HepG2 (cell line): Measurements from ENCODE around the gene CTIF. TPM values are rescaled to one million over a fixed set of nuclear protein-coding genes. Genes with fewer than 3 reads are reported as not detected.

Experiments used
- BATF2 ChIP-seq: sonication (generic); formaldehyde crosslinking; IDR thresholded peaks from 2 replicates; pipeline ENCODE4 v1.8.0; 2022; ENCODE audit warnings: mild to moderate bottlenecking, missing genetic modification reagents, moderate library complexity
- E2F5 ChIP-seq: sonication (generic); formaldehyde crosslinking; conservative IDR thresholded peaks from 2 replicates; pipeline ENCODE4 v1.4.0; 2020; ENCODE audit warnings: missing genetic modification reagents
- MATR3 ChIP-seq: sonication (generic); formaldehyde crosslinking; IDR thresholded peaks from 2 replicates; pipeline ENCODE4 v1.4.0; 2020; ENCODE audit warnings: missing genetic modification reagents
- MED13 ChIP-seq: sonication (generic); formaldehyde crosslinking; IDR thresholded peaks from 2 replicates; pipeline ENCODE4 v1.5.0; 2020; ENCODE audit warnings: missing genetic modification reagents
- NAIF1 ChIP-seq: sonication (generic); formaldehyde crosslinking; IDR thresholded peaks from 2 replicates; pipeline ENCODE4 v1.5.0; 2020; ENCODE audit warnings: mild to moderate bottlenecking, missing genetic modification reagents, borderline replicate concordance
- ZKSCAN1 ChIP-seq: fragments of 150-350 bp; IDR thresholded peaks from 2 replicates; pipeline ENCODE4 v1.6.1; 2014; ENCODE audit warnings: low read length
- ZNF20 ChIP-seq: sonication (generic); formaldehyde crosslinking; IDR thresholded peaks from 2 replicates; pipeline ENCODE4 v1.4.0; 2020; ENCODE audit warnings: mild to moderate bottlenecking, moderate library complexity, missing genetic modification reagents
- ZNF766 ChIP-seq: sonication (generic); formaldehyde crosslinking; IDR thresholded peaks from 2 replicates; pipeline ENCODE4 v1.5.0; 2020; ENCODE audit warnings: missing genetic modification reagents, borderline replicate concordance
- ZNF770 ChIP-seq: sonication (generic); formaldehyde crosslinking; IDR thresholded peaks from 2 replicates; pipeline ENCODE4 v1.5.0; 2020; ENCODE audit warnings: mild to moderate bottlenecking, missing genetic modification reagents
- polyA plus RNA-seq, 8 experiments: library from polyadenylated mRNA; depleted of rRNA in 3 of 8; stranded (reverse) in 7 of 8; unstranded in 1 of 8; fragments of >200 nt; fragmentation: Illumina TruSeq in 4 of 8; extraction: Trizol in 4 of 8; gene quantifications; 2 replicates each; pipeline versions ENCODE4 v1.2.1 to v1.2.3, GENCODE V29; 2011 to 2016; ENCODE audit warnings: low read depth in 4 of 8, missing spikeins in 1 of 8, mixed read lengths in 1 of 8; ENCODE audit not compliant: insufficient read depth in 1 of 8
- total RNA-seq, 5 experiments: library from RNA; depleted of rRNA; stranded (reverse); fragments of >200 nt; fragmentation: Illumina TruSeq; extraction: Trizol; gene quantifications; 2 replicates each; pipeline ENCODE4 v1.2.3, GENCODE V29; 2016; ENCODE audit warnings: low read depth in 1 of 5
- TF ChIP-seq, protein P1 (sequence below): sonication (generic); formaldehyde crosslinking; IDR thresholded peaks from 2 replicates; pipeline ENCODE4 v1.9.0; 2022; ENCODE audit warnings: missing genetic modification reagents, mild to moderate bottlenecking, borderline replicate concordance

The CTIF gene
- total and polyA plus RNA-seq, 2 of the 13 experiments (the other 11 are each of a cell fraction or from before 2014, with no cell fraction given), result 18.2 to 28.0 TPM

- TF ChIP-seq, protein P1, sequence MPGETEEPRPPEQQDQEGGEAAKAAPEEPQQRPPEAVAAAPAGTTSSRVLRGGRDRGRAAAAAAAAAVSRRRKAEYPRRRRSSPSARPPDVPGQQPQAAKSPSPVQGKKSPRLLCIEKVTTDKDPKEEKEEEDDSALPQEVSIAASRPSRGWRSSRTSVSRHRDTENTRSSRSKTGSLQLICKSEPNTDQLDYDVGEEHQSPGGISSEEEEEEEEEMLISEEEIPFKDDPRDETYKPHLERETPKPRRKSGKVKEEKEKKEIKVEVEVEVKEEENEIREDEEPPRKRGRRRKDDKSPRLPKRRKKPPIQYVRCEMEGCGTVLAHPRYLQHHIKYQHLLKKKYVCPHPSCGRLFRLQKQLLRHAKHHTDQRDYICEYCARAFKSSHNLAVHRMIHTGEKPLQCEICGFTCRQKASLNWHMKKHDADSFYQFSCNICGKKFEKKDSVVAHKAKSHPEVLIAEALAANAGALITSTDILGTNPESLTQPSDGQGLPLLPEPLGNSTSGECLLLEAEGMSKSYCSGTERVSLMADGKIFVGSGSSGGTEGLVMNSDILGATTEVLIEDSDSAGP (CRISPR knock-in tag), result no peak
- TF ChIP-seq NAIF1 (CRISPR knock-in tag) (no peak), ZNF766 (no peak), BATF2 (CRISPR knock-in tag) (no peak), ZNF770 (CRISPR knock-in tag) (no peak), MED13 (no peak), E2F5 (no peak), ZKSCAN1 (no peak), MATR3 (CRISPR knock-in tag) (no peak), ZNF20 (CRISPR knock-in tag) (no peak)
These were observed 176.0 kb downstream of the CTIF start (continued) for GRCh38 chr18:48714873-48715272.
